Measurements from ENCODE around the gene ELF2.
"Not testable (repeated sequence)": the region's sequence is repeated elsewhere in the genome, so short reads cannot be mapped to it uniquely, and the experiment has no call there.

ELF2 gene

GRCh38 chr4:139021071-139021470 is 155.9 kb downstream of the ELF2 start:
- Histone ChIP-seq H3K4me1 (ENCODE audit: insufficient read depth, low read length) (peaks cover 27% of the 10 kb centered on the region), H3K9ac (ENCODE audit: low read depth, low read length) (peak overlapping the region; percentile 23; the same call in 1 of the 2 replicates)
- H3K9me3 ChIP-seq (ENCODE audit: control insufficient read depth, insufficient read depth, low read length); H3K36me3 ChIP-seq (ENCODE audit: insufficient read depth, low read length): not testable (repeated sequence)

- peaks cover 27% of the 10 kb centered on the region for H3K4me1 ChIP-seq (ENCODE audit: insufficient read depth, low read length)
- peaks cover 3% of the 10 kb centered on the region; the same call in 1 of the 2 replicates for H3K36me3 ChIP-seq (ENCODE audit: insufficient read depth, low read length)
- no peaks in the 10 kb centered on the region for H3K9me3 ChIP-seq (ENCODE audit: control insufficient read depth, insufficient read depth, low read length)
- H3K9ac ChIP-seq (ENCODE audit: low read depth, low read length) = peak overlapping the region; percentile 29
These were observed 156.6 kb downstream of the ELF2 start for GRCh38 chr4:139020384-139020783.

- Histone ChIP-seq H3K9me3 (ENCODE audit: control insufficient read depth, insufficient read depth, low read length) (no peaks in the 10 kb centered on the region), H3K9ac (ENCODE audit: low read depth, low read length) (peak overlapping the region; percentile 99; the same call in 1 of the 2 replicates), H3K36me3 (ENCODE audit: insufficient read depth, low read length) (peaks cover 3% of the 10 kb centered on the region; the same call in 1 of the 2 replicates), H3K4me1 (ENCODE audit: insufficient read depth, low read length) (peaks cover 32% of the 10 kb centered on the region)
These were observed 157.9 kb downstream of the ELF2 start for GRCh38 chr4:139018971-139019758.

GRCh38 chr4:139018501-139018900 is 158.5 kb downstream of the ELF2 start:
- Histone ChIP-seq H3K9me3 (ENCODE audit: control insufficient read depth, insufficient read depth, low read length) (no peaks in the 10 kb centered on the region), H3K36me3 (ENCODE audit: insufficient read depth, low read length) (peaks cover 3% of the 10 kb centered on the region; the same call in 1 of the 2 replicates), H3K4me1 (ENCODE audit: insufficient read depth, low read length) (peaks cover 35% of the 10 kb centered on the region), H3K9ac (ENCODE audit: low read depth, low read length) (peak overlapping the region; percentile 99)

GRCh38 chr4:139017861-139018260 is 159.2 kb downstream of the ELF2 start:
- no peaks in the 10 kb centered on the region for H3K9me3 ChIP-seq (ENCODE audit: control insufficient read depth, insufficient read depth, low read length)
- H3K9ac ChIP-seq (ENCODE audit: low read depth, low read length) = peak overlapping the region; percentile 99
- peaks cover 3% of the 10 kb centered on the region; the same call in 1 of the 2 replicates for H3K36me3 ChIP-seq (ENCODE audit: insufficient read depth, low read length)
- peaks cover 33% of the 10 kb centered on the region for H3K4me1 ChIP-seq (ENCODE audit: insufficient read depth, low read length)

GRCh38 chr4:139015948-139016471 is 161.0 kb downstream of the ELF2 start:
- peak overlapping the region; percentile 99 for H3K9ac ChIP-seq (ENCODE audit: low read depth, low read length)
- H3K9me3 ChIP-seq (ENCODE audit: control insufficient read depth, insufficient read depth, low read length) = no peaks in the 10 kb centered on the region
- peaks cover 32% of the 10 kb centered on the region for H3K4me1 ChIP-seq (ENCODE audit: insufficient read depth, low read length)
- no peaks in the 10 kb centered on the region for H3K36me3 ChIP-seq (ENCODE audit: insufficient read depth, low read length)

GRCh38 chr4:139015269-139015947 is 161.6 kb downstream of the ELF2 start, which contains the start of gene NOCT:
Gene NOCT (plus strand): TSS chr4:139015781. CDS start chr4:139015982, 201 bp downstream.
- no peaks in the 10 kb centered on the region for H3K9me3 ChIP-seq (ENCODE audit: control insufficient read depth, insufficient read depth, low read length)
- H3K4me1 ChIP-seq (ENCODE audit: insufficient read depth, low read length) = peaks cover 26% of the 10 kb centered on the region
- H3K9ac ChIP-seq (ENCODE audit: low read depth, low read length) = peak within 1 kb of the TSS; percentile 99
- H3K36me3 ChIP-seq (ENCODE audit: insufficient read depth, low read length) = no peaks in the 10 kb centered on the region

GRCh38 chr4:139014371-139015268 is 162.4 kb downstream of the ELF2 start:
- peaks cover 20% of the 10 kb centered on the region for H3K4me1 ChIP-seq (ENCODE audit: insufficient read depth, low read length)
- no peaks in the 10 kb centered on the region for H3K9me3 ChIP-seq (ENCODE audit: control insufficient read depth, insufficient read depth, low read length)

GRCh38 chr4:139011225-139011950 is 165.6 kb downstream of the ELF2 start:
- H3K9ac ChIP-seq (ENCODE audit: low read depth, low read length) = no peak overlapping the region
- H3K4me1 ChIP-seq (ENCODE audit: insufficient read depth, low read length) = peaks cover 15% of the 10 kb centered on the region
- no peaks in the 10 kb centered on the region for H3K36me3 ChIP-seq (ENCODE audit: insufficient read depth, low read length)
- H3K9me3 ChIP-seq (ENCODE audit: control insufficient read depth, insufficient read depth, low read length) = peaks cover 4% of the 10 kb centered on the region; the same call in 1 of the 2 replicates

More at GRCh38 chr4:139014371-139015268, 162.4 kb downstream of the ELF2 start:
- H3K9ac ChIP-seq (ENCODE audit: low read depth, low read length) = peak overlapping the region; percentile 99
- H3K36me3 ChIP-seq (ENCODE audit: insufficient read depth, low read length) = no peaks in the 10 kb centered on the region

GRCh38 chr4:139009702-139010101 is 167.3 kb downstream of the ELF2 start:
- Histone ChIP-seq H3K4me1 (ENCODE audit: insufficient read depth, low read length) (peaks cover 12% of the 10 kb centered on the region), H3K9ac (ENCODE audit: low read depth, low read length) (no peak overlapping the region), H3K36me3 (ENCODE audit: insufficient read depth, low read length) (no peaks in the 10 kb centered on the region)

GRCh38 chr4:139008278-139008677 is 168.7 kb downstream of the ELF2 start:
- H3K9ac ChIP-seq (ENCODE audit: low read depth, low read length); H3K9me3 ChIP-seq (ENCODE audit: control insufficient read depth, insufficient read depth, low read length); H3K36me3 ChIP-seq (ENCODE audit: insufficient read depth, low read length); H3K4me1 ChIP-seq (ENCODE audit: insufficient read depth, low read length): not testable (repeated sequence)

More at GRCh38 chr4:139009702-139010101, 167.3 kb downstream of the ELF2 start:
- peaks cover 4% of the 10 kb centered on the region; the same call in 1 of the 2 replicates for H3K9me3 ChIP-seq (ENCODE audit: control insufficient read depth, insufficient read depth, low read length)

GRCh38 chr4:139007640-139008039 is 169.4 kb downstream of the ELF2 start:
- H3K36me3 ChIP-seq (ENCODE audit: insufficient read depth, low read length) = no peaks in the 10 kb centered on the region
- H3K9me3 ChIP-seq (ENCODE audit: control insufficient read depth, insufficient read depth, low read length) = peaks cover 4% of the 10 kb centered on the region; the same call in 1 of the 2 replicates
- H3K9ac ChIP-seq (ENCODE audit: low read depth, low read length) = no peak overlapping the region
- H3K4me1 ChIP-seq (ENCODE audit: insufficient read depth, low read length) = no peaks in the 10 kb centered on the region

Measured in ES-I3 (cell line).